Activated CD8-positive, alpha-beta T cell treated with anti-CD3 and anti-CD28 coated beads for 36 hours (primary cell): ENCODE results near the gene DHTKD1. TPM values are rescaled to one million over a fixed set of nuclear protein-coding genes. Genes with fewer than 3 reads are reported as not detected.

Experiments
- ATAC-seq: fragments of 200-7000 bp; cut with Tn5 transposase; one replicate; pipeline ENCODE4 v1.10.0; 2021; ENCODE audit warnings: mild to moderate bottlenecking, moderate library complexity
- CTCF ChIA-PET: fragments of 350-600 bp; sonication (Branson Sonifier 250); formaldehyde crosslinking; loops from one replicate; lab custom pipeline; 2021; ENCODE audit warnings: antibody characterized with exemption; lab: Charles Lee
- POLR2A ChIA-PET: fragments of 350-600 bp; sonication (Branson Sonifier 250); formaldehyde crosslinking; loops from one replicate; lab custom pipeline; 2021; ENCODE audit warnings: antibody characterized with exemption; lab: Charles Lee
- DNase-seq: peaks from one replicate; pipeline ENCODE4 v3.0.0-alpha.2; 2020
- H3K27ac Mint-ChIP-seq: one replicate; pipeline ENCODE4 v1.8.0; 2021; ENCODE audit warnings: mild to moderate bottlenecking, mixed read lengths
- H3K27me3 Mint-ChIP-seq: one replicate; pipeline ENCODE4 v1.8.0; 2021; ENCODE audit warnings: mixed read lengths
- H3K36me3 Mint-ChIP-seq: one replicate; pipeline ENCODE4 v1.8.0; 2021; ENCODE audit warnings: low read depth, mixed read lengths
- H3K4me1 Mint-ChIP-seq: one replicate; pipeline ENCODE4 v1.8.0; 2021; ENCODE audit warnings: low read depth, mixed read lengths
- H3K4me3 Mint-ChIP-seq: one replicate; pipeline ENCODE4 v1.8.0; 2021; ENCODE audit warnings: mild to moderate bottlenecking, moderate library complexity, mixed read lengths
- H3K9me3 Mint-ChIP-seq: one replicate; pipeline ENCODE4 v1.8.0; 2021; ENCODE audit warnings: mixed read lengths
- CTCF ChIP-seq: fragments of 200-600 bp; IDR thresholded peaks from one replicate; pipeline ENCODE4 v1.8.0; 2022; ENCODE audit warnings: antibody characterized with exemption, mild to moderate bottlenecking
- intact Hi-C: fragments of 100-400 bp; cut with micrococcal nuclease; formaldehyde crosslinking; loops from one replicate; pipeline ENCODE4 v1.10.0; 2022
- total RNA-seq, 2 experiments: library from RNA; stranded (reverse); gene quantifications; one replicate each; pipeline ENCODE4 v1.2.3, GENCODE V29; 2021

DHTKD1 gene
- total RNA-seq, 2 experiments from 2014 or later: 13.1 to 13.5 TPM

GRCh38 chr10:12050528-12050927, 18.2 kb upstream of the DHTKD1 start:
- ATAC-seq (no peak), DNase-seq (no peak)
- Mint-ChIP-seq H3K4me3 (no peak overlapping the region), H3K27me3 (no peaks in the 10 kb centered on the region), H3K4me1 (no peaks in the 10 kb centered on the region), H3K36me3 (no peaks in the 10 kb centered on the region), H3K9me3 (no peaks in the 10 kb centered on the region), H3K27ac (no peak overlapping the region)
- ChIA-PET POLR2A (no interaction called here), CTCF (interaction anchor here (1.1 kb wide), 1 partner anchor 231 kb away, joined by 3 read pairs; no protein-coding TSS in a partner anchor)
- no peak for TF ChIP-seq CTCF
- intact Hi-C loops: no loop called here

GRCh38 chr10:12051241-12051640, 17.5 kb upstream of the DHTKD1 start:
- DNase-seq (no peak), ATAC-seq (no peak)
- H3K36me3 Mint-ChIP-seq: no peaks in the 10 kb centered on the region
- POLR2A ChIA-PET: no interaction called here
- H3K4me1 Mint-ChIP-seq: no peaks in the 10 kb centered on the region
- no peaks in the 10 kb centered on the region for H3K27me3 Mint-ChIP-seq
- no peak overlapping the region for H3K4me3 Mint-ChIP-seq
- CTCF ChIA-PET: interaction anchor here (0.7 to 1.2 kb wide), 3 partner anchors 10 to 231 kb away, joined by 3 to 4 read pairs (median 4); no protein-coding TSS in a partner anchor
- no peak overlapping the region for H3K27ac Mint-ChIP-seq
- no peaks in the 10 kb centered on the region for H3K9me3 Mint-ChIP-seq
- intact Hi-C loops: no loop called here
- no peak for TF ChIP-seq CTCF

- intact Hi-C loops: no loop called here
- TF ChIP-seq CTCF: no peak
- CTCF ChIA-PET: interaction anchor here (0.9 kb wide), 1 partner anchor 69 kb away, joined by 4 read pairs; no protein-coding TSS in a partner anchor
- Mint-ChIP-seq H3K27ac (no peak overlapping the region), H3K27me3 (no peaks in the 10 kb centered on the region), H3K4me3 (no peak overlapping the region), H3K4me1 (no peaks in the 10 kb centered on the region), H3K9me3 (no peaks in the 10 kb centered on the region), H3K36me3 (no peaks in the 10 kb centered on the region)
- no peak for DNase-seq
- POLR2A ChIA-PET: no interaction called here
- no peak for ATAC-seq
Observed at GRCh38 chr10:12055732-12056131, 13.0 kb upstream of the DHTKD1 start.

- H3K27ac Mint-ChIP-seq: no peak overlapping the region
- POLR2A ChIA-PET: no interaction called here
- no peak for TF ChIP-seq CTCF
- H3K36me3 Mint-ChIP-seq: no peaks in the 10 kb centered on the region
- intact Hi-C loops: no loop called here
- ATAC-seq (no peak), DNase-seq (no peak)
- H3K4me3 Mint-ChIP-seq: no peak overlapping the region
- H3K4me1 Mint-ChIP-seq: no peaks in the 10 kb centered on the region
- no peaks in the 10 kb centered on the region for H3K27me3 Mint-ChIP-seq
- no peaks in the 10 kb centered on the region for H3K9me3 Mint-ChIP-seq
- CTCF ChIA-PET: no interaction called here
Observed at GRCh38 chr10:12056748-12057147, 12.0 kb upstream of the DHTKD1 start.

- Mint-ChIP-seq H3K4me3 (no peak overlapping the region), H3K4me1 (no peaks in the 10 kb centered on the region), H3K27ac (no peak overlapping the region), H3K9me3 (no peaks in the 10 kb centered on the region), H3K36me3 (no peaks in the 10 kb centered on the region), H3K27me3 (no peaks in the 10 kb centered on the region)
- DNase-seq: no peak
- intact Hi-C loops: no loop called here
- no peak for ATAC-seq
- ChIA-PET POLR2A (no interaction called here), CTCF (interaction anchor here (1.4 kb wide), 1 partner anchor 9 kb away, joined by 4 read pairs; no protein-coding TSS in a partner anchor)
- no peak for TF ChIP-seq CTCF
Observed at GRCh38 chr10:12061124-12061523, 7.6 kb upstream of the DHTKD1 start.
